DMS153 (cell line): ENCODE results near the gene NOM1.

Experiments used
- DNase-seq: peaks from one replicate; lab custom pipeline; 2025; lab: John Stamatoyannopoulos, UW

The NOM1 gene

DNA sequence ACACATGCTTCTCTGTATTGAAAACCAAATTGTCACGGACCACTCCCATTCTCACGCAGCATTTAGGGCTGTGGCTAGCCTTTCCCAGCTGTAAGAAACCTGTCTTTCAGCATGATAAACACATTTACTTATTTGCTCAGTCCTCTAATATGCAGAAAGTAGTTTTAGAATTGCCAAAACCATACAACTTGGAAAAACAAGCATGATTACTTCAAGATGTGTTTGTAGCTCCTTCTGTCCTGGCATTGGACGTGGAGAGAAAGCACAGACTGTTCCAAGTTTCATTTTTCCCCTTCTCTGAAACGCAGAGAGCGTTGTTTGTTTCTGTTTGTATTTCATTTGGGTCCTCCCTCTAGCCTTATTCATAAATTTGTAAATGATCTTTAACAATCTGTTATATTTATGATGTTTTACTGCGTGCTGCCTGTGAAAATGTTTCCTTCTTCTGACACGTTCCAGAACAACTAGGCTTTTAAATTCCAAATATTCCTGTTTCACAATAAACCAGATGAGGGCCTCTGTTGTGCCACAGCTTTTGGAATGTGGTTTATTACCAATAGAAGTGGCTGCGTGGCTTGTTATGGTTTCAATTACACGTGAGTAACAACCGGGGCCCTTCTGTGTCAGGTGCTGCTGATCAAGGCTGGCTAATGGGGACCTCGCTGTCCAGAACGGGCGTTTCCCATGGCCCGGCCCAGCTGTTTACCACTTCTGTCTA, 34.8 kb downstream of the NOM1 start:
- no peak for DNase-seq

DNA sequence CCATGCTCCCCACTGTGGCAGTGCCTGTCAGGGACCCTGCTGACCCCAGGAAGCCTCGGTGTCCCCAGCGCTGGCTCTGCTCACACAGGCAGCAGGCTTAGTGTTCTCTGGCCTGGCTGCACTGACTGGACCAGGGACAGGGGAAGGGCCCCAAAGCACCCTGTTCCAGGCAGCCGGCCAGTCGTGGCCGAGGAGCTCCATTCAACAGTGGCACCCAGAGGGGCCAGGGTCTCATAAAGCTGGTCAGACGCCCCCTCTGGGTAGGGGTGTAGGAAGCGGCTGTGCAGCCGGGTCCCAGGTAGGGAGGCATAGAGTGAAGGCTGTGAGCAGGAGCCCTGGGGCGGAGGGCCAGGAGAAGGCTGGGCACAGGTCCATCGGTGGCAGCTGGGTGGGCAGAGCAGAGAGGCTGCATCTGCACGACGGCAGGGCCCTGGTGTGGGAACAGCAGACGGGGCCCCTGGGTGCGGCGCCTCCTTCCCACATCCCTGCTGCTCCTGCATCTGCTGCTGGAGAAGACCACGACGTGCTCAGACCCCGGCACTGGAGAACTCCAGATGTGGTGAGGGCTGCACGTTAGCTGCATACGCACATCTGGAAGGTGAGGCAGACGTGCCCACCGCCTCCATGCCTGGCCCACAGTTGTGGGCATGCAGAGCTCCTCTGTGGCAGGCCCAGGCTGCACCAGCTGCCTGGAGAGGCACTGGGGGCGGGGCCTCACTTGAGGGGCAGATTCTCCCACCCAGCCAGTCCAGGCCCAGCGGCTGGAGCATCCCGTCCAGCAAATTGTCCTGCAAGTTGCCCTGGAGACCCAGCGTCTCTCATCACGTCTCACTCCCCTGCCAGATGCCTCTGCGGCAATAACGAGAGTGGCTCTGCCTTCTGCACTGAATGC, 35.8 kb downstream of the NOM1 start:
- no peak for DNase-seq

DNA sequence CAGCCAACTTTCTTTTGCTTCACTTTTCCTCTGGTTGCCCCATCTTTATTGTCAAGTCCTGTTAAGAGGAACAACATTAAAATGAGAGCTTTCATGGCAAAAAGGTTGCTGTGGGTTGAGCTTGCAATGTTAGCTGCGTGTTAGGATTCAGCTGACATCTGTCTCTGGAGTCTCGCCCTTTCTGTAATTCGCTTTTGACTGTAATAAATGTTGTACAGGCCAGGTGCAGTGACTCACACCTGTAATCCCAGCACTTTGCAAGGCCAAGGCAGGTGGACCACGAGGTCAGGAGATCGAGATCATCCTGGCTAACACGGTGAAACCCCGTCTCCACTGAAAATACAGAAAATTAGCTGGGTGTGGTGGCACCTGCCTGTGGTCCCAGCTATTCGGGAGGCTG, 36.9 kb downstream of the NOM1 start:
- DNase-seq = no peak

DNA sequence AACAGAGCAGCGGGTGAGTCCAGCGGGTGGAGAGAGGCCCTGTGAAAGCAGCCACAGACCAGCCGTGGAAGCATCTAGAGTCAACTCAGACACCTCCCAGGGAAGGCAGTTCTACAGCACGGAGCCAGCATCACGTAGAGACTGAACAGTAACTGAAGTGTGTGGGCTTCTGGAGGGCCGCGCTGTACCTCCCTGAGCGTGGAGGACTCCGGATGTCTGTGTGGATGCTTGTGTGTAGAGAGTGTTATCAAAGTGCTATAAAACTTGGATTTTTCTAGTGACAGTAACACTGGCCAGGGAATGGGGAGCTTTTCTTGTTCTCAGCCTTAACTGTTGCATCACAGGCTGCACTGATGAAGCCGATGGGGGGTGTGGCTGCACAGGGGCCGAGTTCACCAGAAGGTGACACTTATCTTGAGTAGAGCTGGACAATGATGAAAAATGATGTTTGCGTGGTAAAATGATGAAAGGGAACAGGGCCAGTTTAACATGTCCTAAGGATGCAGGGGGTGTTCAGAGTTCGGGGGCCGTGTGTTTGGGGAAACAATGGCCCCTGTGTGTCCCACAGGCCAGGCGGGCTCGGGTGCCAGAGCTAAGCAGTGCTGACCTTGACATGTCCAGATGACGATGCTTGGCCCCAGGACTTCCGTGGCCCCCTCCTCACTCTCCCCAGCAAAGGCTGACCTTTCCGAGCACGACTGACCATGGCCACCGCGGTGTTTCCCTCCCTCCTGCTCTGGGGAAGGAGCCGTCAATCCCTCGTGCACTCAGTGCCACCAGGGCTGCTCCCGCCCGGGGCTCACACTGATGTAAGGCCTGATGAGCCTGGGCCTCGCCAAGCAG, 39.1 kb downstream of the NOM1 start:
- DNase-seq = no peak

DNA sequence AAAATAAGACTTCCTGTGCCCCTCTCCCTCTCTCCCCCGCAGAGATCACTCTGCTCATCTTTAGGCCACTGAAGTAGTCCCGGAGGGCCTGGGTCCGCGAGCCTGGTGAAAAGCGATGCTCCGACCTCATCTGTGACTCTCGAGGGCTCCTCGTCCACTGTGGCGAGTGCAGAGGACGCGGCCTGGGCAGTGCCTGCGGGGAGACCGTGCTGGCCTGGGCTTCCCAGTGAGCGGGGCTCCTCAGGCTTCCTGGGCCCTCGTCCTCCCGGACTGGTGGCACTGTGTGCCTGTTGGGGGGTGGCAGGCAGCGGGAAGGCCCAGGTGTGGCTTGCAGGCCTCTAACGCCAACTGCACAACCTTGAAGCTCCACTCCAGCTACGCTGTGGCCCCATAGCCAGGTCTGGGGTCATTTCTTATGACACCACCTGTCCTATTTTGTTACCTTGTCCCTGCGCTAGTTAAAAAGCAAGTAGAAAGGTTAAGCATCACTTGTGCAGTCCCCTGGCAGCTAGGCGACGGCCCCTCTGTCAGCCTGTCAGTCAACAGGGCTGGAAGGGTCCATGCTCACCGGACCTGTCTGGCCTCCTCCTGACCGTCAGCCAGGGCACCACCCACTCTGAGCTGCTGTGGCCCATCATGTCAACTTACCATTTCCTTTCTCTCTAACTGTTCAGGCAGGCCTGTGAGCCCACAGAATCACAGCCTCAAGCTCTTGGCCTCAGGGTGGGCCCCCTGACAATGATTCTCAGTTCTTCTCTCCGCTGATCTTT, 40.4 kb downstream of the NOM1 start:
- DNase-seq = no peak

DNA sequence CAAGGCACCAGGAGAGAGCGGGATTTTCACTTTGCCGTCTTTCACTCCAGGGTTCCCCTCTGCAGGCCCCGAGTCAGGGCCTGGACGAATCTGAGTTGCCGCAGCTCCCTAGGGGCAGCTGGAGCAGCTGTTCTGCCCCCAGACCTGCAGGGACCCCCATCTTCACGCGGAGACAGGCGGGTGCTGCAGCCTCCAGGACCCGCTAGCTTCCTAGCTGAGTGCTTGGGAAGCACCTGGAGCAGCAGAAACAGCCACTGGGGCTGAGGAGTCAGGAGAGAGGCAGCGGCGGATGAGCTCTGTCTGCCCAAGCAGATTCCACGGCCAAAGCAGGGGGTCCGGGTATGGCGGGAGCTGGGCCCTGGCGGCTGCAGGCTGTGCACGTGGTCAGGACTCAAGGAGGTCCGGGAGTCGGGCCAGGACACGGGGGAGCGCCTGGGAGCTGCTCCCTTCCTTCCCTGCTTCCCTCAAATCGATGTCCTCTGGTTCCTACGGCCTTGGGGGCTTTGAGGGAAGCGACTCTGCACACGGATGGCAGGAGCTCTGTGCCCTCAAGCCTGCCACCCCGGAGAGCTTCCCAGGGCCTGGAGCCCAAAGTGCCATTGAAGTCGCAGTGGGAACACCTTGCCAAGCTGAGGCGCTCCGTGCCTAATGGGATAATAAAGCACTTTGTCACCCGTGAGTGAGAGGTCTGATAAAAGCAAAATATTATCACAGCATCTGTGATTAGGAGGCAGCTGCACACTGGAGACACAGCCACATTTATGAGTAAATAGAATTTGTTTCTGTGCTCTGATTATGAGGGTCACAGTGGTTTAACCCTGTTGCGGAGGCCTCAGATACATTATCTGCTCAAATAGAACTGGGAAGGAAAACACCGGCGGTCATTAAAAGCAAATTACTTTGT, 43.8 kb downstream of the NOM1 start:
- DNase-seq = no peak

DNA sequence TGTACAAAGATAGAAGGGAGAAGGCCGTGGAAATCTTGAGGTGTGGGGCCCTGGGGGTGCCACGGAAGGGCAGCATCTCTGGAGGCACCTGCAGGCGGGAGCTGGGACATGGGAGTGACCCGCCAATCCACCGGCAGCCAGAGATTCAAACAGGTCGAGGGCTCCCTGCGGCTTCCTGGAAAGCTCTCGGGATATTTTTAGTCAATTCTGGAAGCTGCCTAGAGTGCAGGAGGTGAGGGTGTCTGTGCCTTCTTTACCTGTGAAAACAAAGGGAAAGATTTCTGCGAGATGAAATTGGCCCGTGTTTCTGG, 44.4 kb downstream of the NOM1 start:
- DNase-seq = no peak

DNA sequence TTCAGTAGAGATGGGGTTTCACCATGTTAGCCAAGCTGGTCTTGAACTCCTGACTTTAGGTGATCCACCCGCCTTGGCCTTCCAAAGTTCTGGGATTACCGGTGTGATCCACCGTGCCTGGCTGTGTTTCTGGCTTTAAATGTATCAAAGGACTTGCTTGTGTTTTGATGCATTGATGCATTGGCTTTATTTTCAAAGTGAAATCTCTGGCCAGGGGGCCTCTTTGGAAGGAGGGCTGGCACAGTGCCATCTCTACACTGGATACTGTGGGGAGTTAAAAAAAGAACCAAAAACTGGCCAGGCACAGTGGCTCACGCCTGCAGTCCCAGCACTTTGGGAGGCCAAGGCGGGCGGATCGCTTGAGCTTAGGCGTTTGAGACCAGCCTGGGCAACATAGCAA, 44.9 kb downstream of the NOM1 start:
- no peak for DNase-seq

DNA sequence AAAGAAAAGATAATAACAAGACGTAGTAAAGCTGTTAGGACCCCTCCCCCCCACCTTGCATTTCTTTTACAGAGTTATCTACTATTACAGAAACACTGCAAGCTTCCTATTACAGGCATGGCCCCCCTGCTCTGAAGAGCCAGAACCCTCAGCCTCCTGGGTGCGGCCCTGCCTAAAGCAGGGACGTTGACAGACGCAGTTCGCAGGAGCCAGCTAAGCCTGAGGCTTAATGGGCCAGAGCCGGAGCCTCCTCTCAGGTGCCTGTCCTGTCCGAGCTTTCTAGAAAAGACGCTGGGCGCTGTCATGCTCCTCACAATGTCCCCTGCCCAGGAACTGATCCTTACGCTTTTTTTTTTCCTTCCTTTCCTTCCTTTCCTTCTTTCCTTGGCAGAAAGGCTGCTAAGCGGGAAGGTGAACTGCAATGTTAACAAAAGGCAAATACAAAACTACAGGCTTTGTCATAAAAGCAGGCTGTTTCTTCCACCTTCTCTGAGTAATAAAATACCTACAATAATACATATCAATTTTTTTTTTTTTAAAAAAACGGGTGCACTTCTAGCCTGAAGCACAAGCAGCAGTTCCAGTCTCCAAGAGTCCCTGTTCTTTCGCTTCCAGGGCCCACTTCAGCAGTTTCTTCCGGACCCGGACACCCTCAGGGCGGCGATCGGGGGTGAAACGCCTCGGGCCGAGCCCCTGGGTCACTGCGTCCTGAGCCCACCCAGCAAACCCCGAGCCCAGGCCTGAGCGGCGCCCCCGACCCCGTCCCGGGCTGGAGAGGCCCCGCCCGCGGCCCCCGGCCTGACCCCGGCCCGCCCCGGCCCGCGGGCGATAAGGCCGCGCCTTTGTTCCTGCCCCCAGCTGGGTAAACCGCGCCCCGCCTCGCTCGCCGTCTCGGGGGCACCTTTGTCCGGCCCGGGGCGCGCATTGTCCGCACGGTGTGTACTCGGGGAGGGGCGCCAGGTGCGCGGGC, 49.8 kb downstream of the NOM1 start:
- DNase-seq = no peak

DNA sequence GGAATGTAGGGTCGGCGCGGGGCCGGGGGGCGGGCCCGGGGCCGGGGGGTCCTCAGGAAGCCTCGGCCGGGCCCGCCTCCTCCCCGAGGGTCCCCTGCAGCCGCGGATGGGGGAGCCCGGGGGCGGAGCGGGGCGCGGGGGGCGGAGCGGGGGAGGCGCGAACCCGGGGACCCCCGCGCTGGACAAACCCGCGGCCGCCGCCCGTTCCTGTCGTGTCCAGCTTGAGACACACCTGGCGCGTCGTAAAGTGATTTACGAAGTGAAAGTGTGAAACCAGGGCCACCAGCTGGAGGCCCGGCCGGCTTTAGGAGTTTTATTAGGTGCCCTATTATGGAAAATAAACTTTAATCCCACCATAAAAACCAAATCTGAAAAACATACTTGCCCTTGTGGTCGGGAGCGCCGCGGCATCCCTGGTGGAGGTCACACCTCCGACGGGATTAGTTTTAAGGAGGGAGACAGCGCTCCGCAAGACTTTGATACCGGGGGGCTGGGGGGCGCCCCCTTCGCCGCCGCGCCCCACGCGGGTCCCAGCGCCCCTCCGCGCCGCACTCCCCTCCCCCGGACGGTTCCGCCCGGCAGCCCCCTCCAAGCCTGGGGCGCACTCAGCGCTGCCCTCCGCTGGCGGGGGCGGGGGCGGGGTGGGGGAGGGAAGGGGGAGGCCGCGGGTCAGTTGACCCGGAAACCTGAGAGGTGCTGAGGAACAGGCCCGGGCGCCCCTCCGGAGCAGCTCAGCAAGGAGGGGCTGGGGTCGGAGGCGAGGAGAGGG, 50.6 kb downstream of the NOM1 start:
- DNase-seq = no peak

DNA sequence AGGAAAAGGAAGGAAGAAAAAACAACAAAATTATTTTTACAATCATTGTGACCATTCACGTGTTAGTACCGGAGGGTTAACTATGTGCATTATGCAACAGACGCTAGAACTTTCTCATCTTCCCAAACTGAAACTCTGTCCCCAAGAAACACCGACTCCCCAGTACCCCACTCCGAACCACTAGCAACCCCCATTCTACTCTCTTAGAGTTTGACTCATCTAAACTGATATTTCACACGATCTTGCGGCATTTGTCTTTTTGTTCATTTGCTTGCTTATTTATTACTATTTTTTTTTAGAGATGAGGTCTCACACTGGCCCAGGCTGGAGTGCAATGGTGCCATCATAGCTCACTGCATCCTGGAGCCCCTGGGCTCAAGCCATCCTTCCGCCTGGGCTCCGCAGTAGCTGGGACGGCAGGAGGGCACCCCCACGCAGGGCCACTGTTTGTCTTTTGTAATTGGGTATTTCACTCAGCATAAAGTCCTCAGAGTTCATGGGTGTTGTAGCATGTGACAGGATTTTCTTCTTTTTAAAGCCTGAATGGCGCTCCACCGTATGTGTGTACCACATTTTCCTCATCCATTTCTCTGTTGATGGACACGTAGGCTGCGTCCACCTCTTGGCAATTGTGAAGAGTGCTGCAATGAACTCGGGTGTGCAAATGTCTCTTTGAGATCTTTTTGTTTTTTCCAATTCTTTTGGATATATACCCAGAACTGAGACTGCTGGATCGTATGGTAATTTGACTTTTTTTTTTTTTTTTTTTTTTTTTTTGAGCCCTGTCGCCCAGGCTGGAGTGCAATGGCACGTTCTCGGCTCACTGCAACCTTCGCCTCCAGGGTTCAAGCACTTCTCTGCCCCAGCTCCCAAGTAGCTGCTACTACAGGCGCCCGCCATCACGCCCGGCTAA, 51.5 kb downstream of the NOM1 start:
- DNase-seq = no peak

DNA sequence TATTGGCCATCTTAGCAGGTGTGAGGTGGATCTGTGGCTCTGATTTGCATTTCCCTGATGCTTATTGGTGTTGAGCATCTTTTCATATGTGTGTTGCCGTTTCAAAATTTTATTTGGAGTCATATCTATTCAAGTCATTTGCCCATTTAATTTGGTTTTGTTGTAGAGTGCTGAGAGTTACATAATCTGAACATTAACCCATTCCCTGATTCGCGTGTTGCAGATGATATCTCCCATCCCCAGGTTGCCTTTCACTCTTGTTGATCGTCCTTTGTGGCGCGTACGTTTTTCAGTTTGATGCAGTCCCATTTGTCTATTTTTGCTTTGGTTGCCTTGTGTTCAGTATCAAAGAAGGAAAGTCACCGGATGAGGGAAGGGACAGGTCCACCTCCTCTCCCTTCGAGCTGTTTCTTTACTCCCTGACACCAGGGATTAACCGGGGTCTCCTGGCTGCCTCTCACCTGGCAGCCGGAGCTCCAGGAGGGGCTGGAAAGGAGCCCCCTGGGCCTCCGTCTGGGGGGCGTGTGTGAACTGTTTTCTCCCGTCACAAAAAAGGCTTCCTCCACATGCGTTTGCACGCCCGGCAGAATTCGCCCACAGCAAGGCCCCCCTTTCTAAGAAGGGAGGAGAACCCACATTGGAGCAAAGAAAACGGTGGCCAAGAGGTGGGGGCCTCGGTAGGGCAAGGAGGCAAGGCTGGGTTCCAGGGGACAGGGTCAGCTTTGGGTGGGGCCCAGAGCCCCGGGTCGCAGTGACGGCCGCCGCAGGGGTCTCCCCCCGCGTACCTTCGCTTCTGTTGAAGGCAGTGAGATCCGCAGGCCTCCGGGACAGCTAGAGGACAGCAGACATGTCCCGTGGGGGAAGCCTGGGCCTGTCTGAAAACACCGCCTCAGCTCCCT, 52.7 kb downstream of the NOM1 start:
- no peak for DNase-seq

DNA sequence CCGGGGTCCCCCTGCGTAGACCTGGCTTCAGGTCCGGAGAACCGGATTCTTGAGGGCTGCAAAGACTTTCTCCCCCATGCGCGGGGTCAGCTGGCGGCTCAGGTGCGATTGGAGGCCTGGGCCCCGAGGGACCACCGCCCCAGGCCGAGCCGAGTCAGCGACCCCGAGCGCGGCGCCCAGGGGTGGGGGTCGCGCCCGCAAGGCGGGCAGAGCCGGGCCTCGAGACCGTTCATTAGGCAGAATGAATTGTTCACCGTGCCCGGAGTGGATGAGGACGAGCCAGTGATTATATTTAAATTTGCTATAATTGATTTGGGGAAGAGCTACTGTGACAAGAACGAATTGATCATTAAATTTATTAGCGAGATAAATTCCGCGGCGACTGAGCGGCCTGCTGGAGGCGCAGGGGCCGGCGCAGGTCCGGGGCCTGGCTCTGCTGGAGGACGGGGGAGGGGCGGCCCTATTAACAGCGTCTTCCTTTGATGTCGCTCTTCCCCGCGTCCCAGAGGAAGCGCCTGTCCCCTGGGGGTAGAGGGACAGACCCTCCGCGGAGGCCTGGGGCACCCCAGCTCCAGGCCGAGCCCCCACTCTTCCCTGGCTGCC, 53.4 kb downstream of the NOM1 start:
- DNase-seq = no peak

DNA sequence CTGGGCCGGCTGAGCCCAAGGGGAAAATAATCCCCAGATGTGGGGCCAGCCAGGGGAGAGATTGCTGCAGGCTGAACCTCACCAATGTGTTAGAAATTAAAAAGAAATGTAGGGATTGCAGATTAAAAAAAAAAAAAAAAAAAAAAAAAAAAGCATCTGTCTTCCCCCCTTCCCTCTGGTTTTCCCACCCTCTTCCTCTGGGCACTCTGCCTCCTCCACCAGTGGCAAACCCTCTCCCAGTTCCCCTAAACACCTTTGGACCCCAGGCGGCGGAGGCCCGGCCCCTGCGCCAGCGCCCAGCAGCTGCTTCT, 53.9 kb downstream of the NOM1 start:
- no peak for DNase-seq

DNA sequence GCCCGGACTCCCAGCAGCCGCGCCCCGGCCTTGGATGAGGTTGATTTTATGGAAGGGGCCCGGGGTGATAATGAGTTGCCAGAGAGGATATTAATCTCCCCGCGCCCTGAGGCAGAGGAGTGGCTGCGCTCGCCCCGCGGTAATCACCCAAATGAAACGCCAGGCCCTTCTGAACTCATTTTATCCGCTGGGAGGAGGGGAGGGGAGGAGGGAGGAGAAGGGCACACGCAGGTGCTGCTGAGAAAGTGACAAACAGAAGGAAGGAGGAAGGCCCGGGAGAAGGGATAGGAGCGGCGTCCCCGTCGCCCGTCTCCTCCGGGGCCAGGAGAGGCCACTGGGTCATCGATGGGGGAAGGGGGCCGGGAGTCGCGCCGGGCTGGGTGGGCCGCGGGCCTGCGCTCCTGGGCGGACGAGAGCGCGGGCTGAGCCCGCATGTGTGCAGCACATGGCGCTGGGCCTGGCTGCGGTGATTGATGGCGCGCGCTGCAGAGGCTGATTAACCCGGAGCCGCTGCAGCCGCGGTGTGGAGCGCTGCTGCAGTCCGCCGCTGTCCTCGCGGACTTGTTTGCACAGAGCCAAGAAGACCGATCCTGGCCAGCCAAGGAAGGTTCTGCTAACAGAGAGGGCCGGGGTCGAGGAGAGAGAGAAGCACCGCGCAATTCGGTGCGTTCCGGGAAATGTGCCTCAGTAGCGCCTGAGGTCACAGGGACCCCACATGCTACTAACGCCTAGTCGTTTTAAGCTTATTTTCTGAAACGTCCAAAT, 54.4 kb downstream of the NOM1 start:
- DNase-seq = no peak
